HEK293 (cell line): ENCODE data around the gene SLC2A5.

Source experiments
- CTCF ChIA-PET: fragments of 350-600 bp; formaldehyde crosslinking; extraction: SDS; loops from one replicate; lab custom pipeline; 2021; ENCODE audit warnings: antibody characterized with exemption; lab: Yijun Ruan, JAX
- POLR2A ChIA-PET: fragments of 300-600 bp; formaldehyde crosslinking; extraction: SDS; loops from one replicate; lab custom pipeline; 2020; ENCODE audit warnings: antibody characterized with exemption, inconsistent platforms; lab: Yijun Ruan, JAX
- H3K27ac ChIP-seq: fragments of 200-500 bp; sonication (Bioruptor generic); 2 replicates; pipeline ENCODE4 v1.5.1; 2014; ENCODE audit warnings: low read depth, low read length, control low read depth, inconsistent platforms; ENCODE audit errors: extremely low read depth
- H3K36me3 ChIP-seq, 2 experiments: fragments of 200-500 bp in 1 of 2; sonication (Bioruptor generic) in 1 of 2; 1 replicate in 1 of 2; 2 replicates in 1 of 2; pipeline ENCODE4 v1.5.1; 2014 to 2017; ENCODE audit warnings: inconsistent platforms in 2 of 2, low read length in 2 of 2; ENCODE audit not compliant: control insufficient read depth in 2 of 2, insufficient read depth in 1 of 2
- H3K4me1 ChIP-seq: fragments of 200-500 bp; sonication (Bioruptor generic); 2 replicates; pipeline ENCODE4 v1.5.1; 2014; ENCODE audit warnings: mild to moderate bottlenecking, low read length, inconsistent platforms; ENCODE audit not compliant: control insufficient read depth, insufficient read depth
- H3K4me3 ChIP-seq: 2 replicates; pipeline ENCODE4 v1.5.1; 2011; ENCODE audit warnings: low read depth, mild to moderate bottlenecking, control low read depth, low read length, moderate library complexity
- H3K9me3 ChIP-seq: fragments of 200-500 bp; sonication (Bioruptor generic); 2 replicates; pipeline ENCODE4 v1.5.1; 2014; ENCODE audit warnings: low read depth, low read length, inconsistent platforms; ENCODE audit not compliant: control insufficient read depth, insufficient read depth
- BCL11A ChIP-seq: fragments of 450-650 bp; formaldehyde crosslinking; IDR thresholded peaks from 2 replicates; pipeline ENCODE4 v1.5.1; 2016; ENCODE audit warnings: low read depth, missing biosample characterization, missing genetic modification characterization
- BCL6B ChIP-seq: fragments of 450-650 bp; formaldehyde crosslinking; IDR thresholded peaks from 2 replicates; pipeline ENCODE4 v1.5.1; 2017; ENCODE audit warnings: missing biosample characterization, missing genetic modification characterization
- KLF17 ChIP-seq: fragments of 450-650 bp; formaldehyde crosslinking; IDR thresholded peaks from 2 replicates; pipeline ENCODE4 v1.5.1; 2016; ENCODE audit warnings: missing biosample characterization, missing genetic modification characterization
- REST ChIP-seq: fragments of 450-650 bp; formaldehyde crosslinking; IDR thresholded peaks from 2 replicates; pipeline ENCODE4 v1.5.1; 2016; ENCODE audit warnings: missing biosample characterization, missing genetic modification characterization
- ZNF114 ChIP-seq: fragments of 450-650 bp; formaldehyde crosslinking; IDR thresholded peaks from 2 replicates; pipeline ENCODE4 v1.5.0; 2017; ENCODE audit warnings: missing biosample characterization, missing genetic modification characterization
- ZNF501 ChIP-seq: fragments of 450-650 bp; formaldehyde crosslinking; IDR thresholded peaks from 2 replicates; pipeline ENCODE4 v1.5.1; 2016; ENCODE audit warnings: missing biosample characterization, missing genetic modification characterization
- ZNF629 ChIP-seq: fragments of 450-650 bp; formaldehyde crosslinking; IDR thresholded peaks from 2 replicates; pipeline ENCODE4 v1.5.1; 2017; ENCODE audit warnings: missing biosample characterization, missing genetic modification characterization
- ZNF664 ChIP-seq: fragments of 450-650 bp; formaldehyde crosslinking; IDR thresholded peaks from 2 replicates; pipeline ENCODE4 v1.5.1; 2016; ENCODE audit warnings: missing biosample characterization, missing genetic modification characterization
- ZNF830 ChIP-seq: fragments of 450-650 bp; IDR thresholded peaks from 2 replicates; pipeline ENCODE4 v1.5.0; 2018; ENCODE audit warnings: missing biosample characterization, missing genetic modification characterization, low read depth, mild to moderate bottlenecking, moderate library complexity
- TF ChIP-seq, protein P1 (sequence below): fragments of 450-650 bp; formaldehyde crosslinking; IDR thresholded peaks from 2 replicates; pipeline ENCODE4 v1.5.1; 2016; ENCODE audit warnings: missing biosample characterization, missing genetic modification characterization

Gene SLC2A5

DNA sequence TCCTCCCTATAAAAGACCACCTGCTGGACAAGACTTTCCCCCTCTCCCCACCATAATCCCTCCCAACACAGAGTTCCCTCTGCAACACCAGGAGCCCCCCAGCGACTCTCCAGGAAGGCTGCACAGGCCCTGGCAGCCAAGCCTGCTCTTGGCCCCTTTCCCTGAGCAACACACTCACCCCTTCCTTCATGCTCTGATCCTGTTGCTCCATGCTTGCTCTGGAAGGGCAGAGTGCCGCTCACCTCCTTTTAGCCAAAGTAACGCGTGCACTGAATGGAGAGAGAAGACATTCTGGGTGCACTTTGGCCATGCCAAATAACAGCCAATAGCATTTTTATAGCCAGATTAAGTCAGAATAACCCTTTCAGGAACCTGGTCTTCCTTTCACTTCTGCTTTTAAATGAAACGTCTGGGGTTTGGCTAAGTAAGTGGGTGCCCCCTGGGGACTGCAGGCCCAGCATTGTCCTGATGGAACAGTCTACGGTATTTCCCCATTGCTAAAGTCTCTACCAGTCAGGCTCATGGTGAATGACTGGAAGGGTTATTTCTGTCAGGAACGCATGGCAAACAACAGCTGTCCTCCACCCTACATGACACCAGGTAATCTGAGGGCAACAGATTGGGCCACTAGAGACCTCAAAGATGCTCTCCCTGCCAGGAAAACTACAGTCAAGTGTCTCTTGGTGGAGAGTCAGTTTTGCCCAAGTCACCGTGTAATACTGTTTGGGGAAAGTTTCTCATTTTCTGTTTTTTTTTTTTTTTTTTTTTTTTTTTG lies at the start of gene SLC2A5 (continued):
- TF ChIP-seq, protein P1, sequence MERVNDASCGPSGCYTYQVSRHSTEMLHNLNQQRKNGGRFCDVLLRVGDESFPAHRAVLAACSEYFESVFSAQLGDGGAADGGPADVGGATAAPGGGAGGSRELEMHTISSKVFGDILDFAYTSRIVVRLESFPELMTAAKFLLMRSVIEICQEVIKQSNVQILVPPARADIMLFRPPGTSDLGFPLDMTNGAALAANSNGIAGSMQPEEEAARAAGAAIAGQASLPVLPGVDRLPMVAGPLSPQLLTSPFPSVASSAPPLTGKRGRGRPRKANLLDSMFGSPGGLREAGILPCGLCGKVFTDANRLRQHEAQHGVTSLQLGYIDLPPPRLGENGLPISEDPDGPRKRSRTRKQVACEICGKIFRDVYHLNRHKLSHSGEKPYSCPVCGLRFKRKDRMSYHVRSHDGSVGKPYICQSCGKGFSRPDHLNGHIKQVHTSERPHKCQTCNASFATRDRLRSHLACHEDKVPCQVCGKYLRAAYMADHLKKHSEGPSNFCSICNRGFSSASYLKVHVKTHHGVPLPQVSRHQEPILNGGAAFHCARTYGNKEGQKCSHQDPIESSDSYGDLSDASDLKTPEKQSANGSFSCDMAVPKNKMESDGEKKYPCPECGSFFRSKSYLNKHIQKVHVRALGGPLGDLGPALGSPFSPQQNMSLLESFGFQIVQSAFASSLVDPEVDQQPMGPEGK: no peak
- TF ChIP-seq ZNF114 (tag by site-specific recombination): no peak
- TF ChIP-seq BCL6B (tag by site-specific recombination): no peak
- TF ChIP-seq ZNF830 (tag by site-specific recombination): no peak
- no peak for TF ChIP-seq BCL11A (tag by site-specific recombination)
- TF ChIP-seq KLF17 (tag by site-specific recombination): no peak
- no peak for TF ChIP-seq ZNF664 (tag by site-specific recombination)

DNA sequence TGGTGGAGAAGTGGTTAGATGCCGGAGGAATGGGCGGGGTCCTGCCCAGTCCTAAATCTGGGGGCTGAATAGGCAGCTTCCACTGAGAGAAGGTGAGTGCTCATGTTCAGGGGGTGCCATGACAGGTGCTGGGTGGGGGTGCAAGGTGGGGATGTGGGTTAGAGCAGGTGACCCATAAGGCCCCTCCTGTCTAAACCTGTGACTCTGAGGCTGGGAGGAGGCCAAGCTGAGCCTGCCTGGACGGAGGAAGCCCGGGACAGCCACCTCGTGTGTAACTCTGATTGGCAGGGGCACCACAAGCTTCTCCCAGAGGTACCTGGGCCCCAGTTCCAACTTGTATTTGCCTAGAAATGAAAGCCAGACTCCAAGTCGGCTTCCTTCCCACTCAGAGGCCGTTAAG lies 48.8 kb upstream of the SLC2A5 start:
- no peak overlapping the region for H3K27ac ChIP-seq

More for the DNA sequence above, 48.8 kb upstream of the SLC2A5 start:
- TF ChIP-seq ZNF629 (tag by site-specific recombination) (no peak), REST (no peak), ZNF501 (tag by site-specific recombination) (no peak)
- CTCF ChIA-PET: interaction anchor here (1.3 kb wide), 1 partner anchor 8 kb away, joined by 3 read pairs; no protein-coding TSS in a partner anchor
- Histone ChIP-seq H3K36me3 (peaks cover 0 to 12% of the 10 kb centered on the region in 2 experiments; a peak in 1 of 3 replicates), H3K4me3 (no peak overlapping the region), H3K4me1 (no peaks in the 10 kb centered on the region; the same call in 1 of the 2 replicates), H3K9me3 (no peaks in the 10 kb centered on the region)
- POLR2A ChIA-PET: no interaction called here
